ENCODE data around the gene MLST8. TPM values are rescaled to one million over a fixed set of nuclear protein-coding genes. Genes with fewer than 3 reads are reported as not detected.

Gene MLST8
- total RNA-seq, 1 donor, result 30.8 TPM

DNA sequence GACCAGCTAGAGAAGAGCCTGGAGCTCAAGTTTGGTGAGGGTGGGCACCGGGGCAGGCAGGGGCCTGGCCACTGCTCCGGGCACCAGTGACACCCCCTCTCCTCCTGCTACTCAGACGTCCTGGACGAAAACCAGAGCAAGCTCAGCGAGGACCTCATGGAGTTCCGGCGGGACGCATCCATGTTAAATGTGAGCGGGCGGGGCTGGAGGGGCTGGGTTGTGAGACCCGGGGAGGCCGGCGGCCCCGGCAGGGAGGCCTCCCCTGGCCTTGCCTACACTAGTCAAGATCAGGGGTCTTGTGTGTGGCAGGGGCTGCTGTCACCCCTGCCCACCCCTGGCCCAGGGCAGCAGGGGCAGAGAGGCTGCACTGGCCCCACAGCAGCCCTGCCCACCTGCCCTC is 31.9 kb upstream of the MLST8 start:
- TF ChIP-seq, protein P1, sequence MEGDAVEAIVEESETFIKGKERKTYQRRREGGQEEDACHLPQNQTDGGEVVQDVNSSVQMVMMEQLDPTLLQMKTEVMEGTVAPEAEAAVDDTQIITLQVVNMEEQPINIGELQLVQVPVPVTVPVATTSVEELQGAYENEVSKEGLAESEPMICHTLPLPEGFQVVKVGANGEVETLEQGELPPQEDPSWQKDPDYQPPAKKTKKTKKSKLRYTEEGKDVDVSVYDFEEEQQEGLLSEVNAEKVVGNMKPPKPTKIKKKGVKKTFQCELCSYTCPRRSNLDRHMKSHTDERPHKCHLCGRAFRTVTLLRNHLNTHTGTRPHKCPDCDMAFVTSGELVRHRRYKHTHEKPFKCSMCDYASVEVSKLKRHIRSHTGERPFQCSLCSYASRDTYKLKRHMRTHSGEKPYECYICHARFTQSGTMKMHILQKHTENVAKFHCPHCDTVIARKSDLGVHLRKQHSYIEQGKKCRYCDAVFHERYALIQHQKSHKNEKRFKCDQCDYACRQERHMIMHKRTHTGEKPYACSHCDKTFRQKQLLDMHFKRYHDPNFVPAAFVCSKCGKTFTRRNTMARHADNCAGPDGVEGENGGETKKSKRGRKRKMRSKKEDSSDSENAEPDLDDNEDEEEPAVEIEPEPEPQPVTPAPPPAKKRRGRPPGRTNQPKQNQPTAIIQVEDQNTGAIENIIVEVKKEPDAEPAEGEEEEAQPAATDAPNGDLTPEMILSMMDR (IDR thresholded peaks at IDR 0.05; ENCODE audit: insufficient read depth, low read length), result no peak
- H3K4me3 ChIP-seq (ENCODE audit: low read depth, low read length), result no peak overlapping the region
- DNase-seq (ENCODE audit: low read depth), result no peak

DNA sequence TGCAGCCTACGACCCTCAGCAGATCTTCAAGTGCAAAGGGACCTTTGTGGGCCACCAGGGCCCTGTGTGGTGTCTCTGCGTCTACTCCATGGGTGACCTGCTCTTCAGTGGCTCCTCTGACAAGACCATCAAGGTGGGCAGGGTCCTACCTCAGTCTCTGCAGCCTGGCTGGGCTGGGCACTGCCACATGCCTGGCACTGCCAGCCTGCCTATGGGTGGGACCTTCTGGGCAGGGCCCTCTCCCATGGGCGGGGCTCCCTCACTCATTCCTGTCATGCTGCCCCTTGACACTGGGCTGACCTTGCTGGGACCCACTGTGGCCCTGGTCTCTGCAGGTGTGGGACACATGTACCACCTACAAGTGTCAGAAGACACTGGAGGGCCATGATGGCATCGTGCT is 31.3 kb upstream of the MLST8 start:
- TF ChIP-seq, protein P1 (IDR thresholded peaks at IDR 0.05; ENCODE audit: insufficient read depth, low read length), result no peak
- DNase-seq (ENCODE audit: low read depth), result no peak
- H3K4me3 ChIP-seq (ENCODE audit: low read depth, low read length), result no peak overlapping the region

DNA sequence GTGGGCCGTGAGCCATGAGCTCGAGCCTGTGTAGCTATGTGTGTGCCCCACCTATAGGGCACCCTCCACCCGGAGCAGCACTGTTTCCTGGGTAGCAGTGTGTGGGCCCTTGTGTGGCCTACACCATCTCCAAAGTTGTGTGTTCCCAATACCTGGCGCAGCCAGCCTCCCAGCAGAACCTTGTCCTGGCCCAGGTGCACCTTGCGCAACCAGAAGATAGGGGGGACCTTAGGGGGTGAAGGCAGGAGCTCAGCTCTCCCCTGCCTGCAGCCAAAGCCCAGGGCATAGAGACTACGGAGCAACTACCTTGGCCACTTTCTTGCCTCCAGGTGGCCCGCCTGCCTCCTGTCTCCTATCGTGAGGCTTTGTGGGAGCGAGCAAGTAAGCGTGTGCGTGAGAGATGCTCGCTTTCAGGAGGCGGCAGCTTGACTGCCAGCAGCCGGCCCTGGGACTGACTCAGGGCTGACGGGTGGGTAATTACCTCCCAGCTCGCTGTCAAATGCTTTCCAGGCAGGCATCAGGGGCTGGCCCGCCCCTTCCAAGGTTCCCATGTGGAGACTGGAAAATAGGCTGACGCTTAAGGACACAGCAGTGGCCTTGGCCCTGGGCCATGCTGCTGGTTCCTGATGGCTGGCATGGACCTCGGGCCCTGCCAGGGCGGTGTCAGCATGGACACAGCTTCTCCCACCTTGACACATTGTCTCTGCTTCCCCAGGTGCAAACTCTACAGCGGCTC is 30.7 kb upstream of the MLST8 start:
- TF ChIP-seq, protein P1 (IDR thresholded peaks at IDR 0.05; ENCODE audit: insufficient read depth, low read length), result no peak
- DNase-seq (ENCODE audit: low read depth), result no peak
- H3K4me3 ChIP-seq (ENCODE audit: low read depth, low read length), result no peak overlapping the region

DNA sequence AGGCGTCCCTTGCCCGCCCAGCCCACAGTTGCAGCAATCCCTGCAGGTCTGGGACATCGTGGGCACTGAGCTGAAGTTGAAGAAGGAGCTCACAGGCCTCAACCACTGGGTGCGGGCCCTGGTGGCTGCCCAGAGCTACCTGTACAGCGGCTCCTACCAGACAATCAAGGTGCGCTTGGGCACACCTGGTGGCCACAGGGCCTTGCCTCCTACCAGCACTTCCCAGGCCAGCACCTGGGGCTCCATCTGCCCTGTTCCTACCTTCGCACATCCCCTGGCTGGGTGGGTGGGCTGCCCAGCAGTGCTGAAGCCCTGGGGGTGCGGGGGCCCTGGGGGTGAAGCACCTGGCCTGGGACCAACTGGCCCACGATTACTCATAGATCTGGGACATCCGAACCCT is 29.8 kb upstream of the MLST8 start:
- no peak for DNase-seq (ENCODE audit: low read depth)
- TF ChIP-seq, protein P1 (IDR thresholded peaks at IDR 0.05; ENCODE audit: insufficient read depth, low read length), result no peak

DNA sequence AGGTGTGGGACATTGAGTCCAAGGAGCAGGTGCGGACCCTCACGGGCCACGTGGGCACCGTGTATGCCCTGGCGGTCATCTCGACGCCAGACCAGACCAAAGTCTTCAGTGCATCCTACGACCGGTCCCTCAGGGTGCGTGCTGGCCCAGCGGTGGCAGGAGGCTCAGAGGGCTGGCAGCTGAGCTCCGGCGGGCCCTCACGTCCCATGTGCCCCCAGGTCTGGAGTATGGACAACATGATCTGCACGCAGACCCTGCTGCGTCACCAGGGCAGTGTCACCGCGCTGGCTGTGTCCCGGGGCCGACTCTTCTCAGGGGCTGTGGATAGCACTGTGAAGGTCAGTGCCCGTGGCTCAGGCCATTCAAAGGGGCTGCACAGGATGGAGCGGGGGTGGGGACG is 29.2 kb upstream of the MLST8 start:
- DNase-seq (ENCODE audit: low read depth), result no peak
- no peak overlapping the region for H3K4me3 ChIP-seq (ENCODE audit: low read depth, low read length)
- TF ChIP-seq, protein P1 (IDR thresholded peaks at IDR 0.05; ENCODE audit: insufficient read depth, low read length), result no peak

More for the DNA sequence above, 29.8 kb upstream of the MLST8 start:
- no peak overlapping the region for H3K4me3 ChIP-seq (ENCODE audit: low read depth, low read length)

DNA sequence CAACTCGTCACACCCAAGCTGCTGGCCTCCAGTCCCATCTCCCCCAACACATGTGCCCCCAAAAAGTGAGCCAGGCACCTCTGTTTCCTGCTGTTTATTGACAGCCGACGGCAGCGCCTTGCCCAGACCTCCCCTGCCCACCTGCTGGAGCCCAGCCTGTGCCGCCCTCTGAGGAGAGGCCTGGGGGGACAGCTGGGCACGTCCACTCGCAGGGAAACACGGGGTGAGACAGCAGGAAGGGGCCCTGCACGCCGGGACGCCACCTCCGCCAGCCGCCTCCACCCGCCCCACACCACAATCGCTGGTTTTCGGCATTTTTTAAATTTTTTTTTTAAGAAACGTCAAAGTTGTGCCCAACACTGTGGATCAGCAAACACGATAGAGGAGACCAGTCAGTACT is 28.2 kb upstream of the MLST8 start:
- no peak overlapping the region for H3K4me3 ChIP-seq (ENCODE audit: low read depth, low read length)
- TF ChIP-seq, protein P1 (IDR thresholded peaks at IDR 0.05; ENCODE audit: insufficient read depth, low read length), result no peak
- DNase-seq (ENCODE audit: low read depth), result no peak

DNA sequence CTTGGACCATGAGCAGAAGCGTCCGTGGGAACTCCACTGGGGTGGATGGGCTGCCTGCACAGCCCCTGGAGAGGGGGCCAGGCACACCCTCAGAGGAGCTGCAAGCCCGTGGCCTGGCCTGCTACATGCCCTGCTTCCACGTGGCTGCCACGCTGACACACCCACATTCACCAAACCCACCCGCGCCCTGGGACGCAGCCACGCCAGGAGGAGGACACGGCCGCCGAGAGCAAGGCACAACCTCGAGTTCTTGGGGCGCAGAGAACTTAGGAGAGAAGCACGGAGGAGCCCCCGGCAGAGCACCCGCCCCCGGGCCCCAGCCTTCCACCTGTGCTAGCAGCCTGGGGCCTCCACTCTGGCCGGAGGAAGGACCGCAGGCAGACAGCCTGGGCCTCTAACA is 27.7 kb upstream of the MLST8 start:
- TF ChIP-seq, protein P1 (IDR thresholded peaks at IDR 0.05; ENCODE audit: insufficient read depth, low read length), result no peak
- DNase-seq (ENCODE audit: low read depth), result no peak
- no peak overlapping the region for H3K4me3 ChIP-seq (ENCODE audit: low read depth, low read length)
